ENCODE data around the gene ADAM12.
"Not testable (repeated sequence)": the region's sequence is repeated elsewhere in the genome, so short reads cannot be mapped to it uniquely, and the experiment has no call there.

Gene ADAM12

GRCh38 chr10:126175641-126176262 lies 212.5 kb downstream of the ADAM12 start:
- no peak for DNase-seq (ENCODE audit: low read depth)

GRCh38 chr10:126172755-126173154 lies 215.5 kb downstream of the ADAM12 start:
- DNase-seq (ENCODE audit: low read depth): not testable (repeated sequence)

GRCh38 chr10:126171555-126171954 lies 216.7 kb downstream of the ADAM12 start:
- peak; percentile 91 for DNase-seq (ENCODE audit: low read depth)

GRCh38 chr10:126170776-126171175 lies 217.5 kb downstream of the ADAM12 start:
- DNase-seq (ENCODE audit: low read depth): no peak

GRCh38 chr10:126170371-126170770 lies 217.9 kb downstream of the ADAM12 start:
- DNase-seq (ENCODE audit: low read depth): no peak

- DNase-seq (ENCODE audit: low read depth): no peak
Measured at GRCh38 chr10:126169899-126170298, 218.4 kb downstream of the ADAM12 start.

GRCh38 chr10:126166797-126167196 lies 221.5 kb downstream of the ADAM12 start:
- DNase-seq (ENCODE audit: low read depth): no peak

GRCh38 chr10:126165874-126166273 lies 222.4 kb downstream of the ADAM12 start:
- DNase-seq (ENCODE audit: low read depth): no peak

GRCh38 chr10:126163506-126163905 lies 224.8 kb downstream of the ADAM12 start:
- DNase-seq (ENCODE audit: low read depth): no peak

- no peak for DNase-seq (ENCODE audit: low read depth)
Measured at GRCh38 chr10:126161691-126162090, 226.6 kb downstream of the ADAM12 start.

GRCh38 chr10:126160971-126161630 lies 227.2 kb downstream of the ADAM12 start:
- DNase-seq (ENCODE audit: low read depth): no peak

GRCh38 chr10:126160571-126160970 lies 227.7 kb downstream of the ADAM12 start:
- DNase-seq (ENCODE audit: low read depth): no peak

- DNase-seq (ENCODE audit: low read depth): no peak
Measured at GRCh38 chr10:126158133-126158892, 230.0 kb downstream of the ADAM12 start.

- DNase-seq (ENCODE audit: low read depth): no peak
Measured at GRCh38 chr10:126157189-126157588, 231.1 kb downstream of the ADAM12 start.

GRCh38 chr10:126156503-126156902 lies 231.8 kb downstream of the ADAM12 start:
- DNase-seq (ENCODE audit: low read depth): no peak

GRCh38 chr10:126156012-126156411 lies 232.3 kb downstream of the ADAM12 start:
- DNase-seq (ENCODE audit: low read depth): no peak

GRCh38 chr10:126155528-126155927 lies 232.7 kb downstream of the ADAM12 start:
- DNase-seq (ENCODE audit: low read depth): no peak

- no peak for DNase-seq (ENCODE audit: low read depth)
Measured at GRCh38 chr10:126153711-126154628, 234.3 kb downstream of the ADAM12 start.

- DNase-seq (ENCODE audit: low read depth): peak; percentile 44
Measured at GRCh38 chr10:126147866-126148587, 240.2 kb downstream of the ADAM12 start.

- no peak for DNase-seq (ENCODE audit: low read depth)
Measured at GRCh38 chr10:126146771-126147170, 241.5 kb downstream of the ADAM12 start.

GRCh38 chr10:126143117-126143516 lies 245.2 kb downstream of the ADAM12 start:
- no peak for DNase-seq (ENCODE audit: low read depth)
